Lower lobe of right lung (tissue), 2 donors: ENCODE data around the gene CACNA1B. TPM values are rescaled to one million over a fixed set of nuclear protein-coding genes. Genes with fewer than 3 reads are reported as not detected.

Source experiments
- ATAC-seq, 2 donors: fragments of 200-7000 bp; cut with Tn5 transposase; one replicate each; pipeline ENCODE4 v1.9.1; 2020 to 2022; ENCODE audit warnings: mild to moderate bottlenecking in 2 of 2, moderate library complexity in 2 of 2
- DNase-seq: peaks from one replicate; pipeline ENCODE4 v3.0.0-alpha.2; 2020
- H3K27ac ChIP-seq: fragments of 200-600 bp; one replicate; pipeline ENCODE4 v1.8.0; 2022
- H3K27me3 ChIP-seq: fragments of 200-600 bp; one replicate; pipeline ENCODE4 v1.8.0; 2022; ENCODE audit warnings: low read depth
- H3K36me3 ChIP-seq: fragments of 200-600 bp; one replicate; pipeline ENCODE4 v1.8.0; 2022; ENCODE audit warnings: mild to moderate bottlenecking
- H3K4me1 ChIP-seq: fragments of 200-600 bp; one replicate; pipeline ENCODE4 v1.8.0; 2022
- H3K4me3 ChIP-seq: fragments of 200-600 bp; one replicate; pipeline ENCODE4 v1.8.0; 2022; ENCODE audit warnings: mild to moderate bottlenecking
- H3K9me3 ChIP-seq: fragments of 200-600 bp; one replicate; pipeline ENCODE4 v1.8.0; 2022
- CTCF ChIP-seq: fragments of 200-600 bp; IDR thresholded peaks from one replicate; pipeline ENCODE4 v1.8.0; 2022; ENCODE audit warnings: antibody characterized with exemption, mild to moderate bottlenecking
- intact Hi-C: fragments of 100-400 bp; cut with DNase I; formaldehyde crosslinking; loops from one replicate; pipeline ENCODE4 v1.11.0; 2022
- total RNA-seq: library from RNA; stranded (reverse); fragmentation: NEBNext Ultra II Directional; extraction: Animal tissue kit (Norgen Biotek cat#: 25700); gene quantifications from one replicate; pipeline ENCODE4 v1.2.1, GENCODE V29; 2021
- donor health status: DM: no; HTN: yes; CAD: no; lungs with severe emphysema.

Gene CACNA1B
- total RNA-seq, 1 donor from 2014 or later = 0.06 TPM

- no peak for ATAC-seq
Measured at GRCh38 chr9:138075496-138075895, 197.9 kb downstream of the CACNA1B start.

GRCh38 chr9:138075961-138076649 lies 198.5 kb downstream of the CACNA1B start:
- intact Hi-C loops = no loop called here
- H3K4me1 ChIP-seq = no peaks in the 10 kb centered on the region
- H3K9me3 ChIP-seq = no peaks in the 10 kb centered on the region
- DNase-seq = no peak
- H3K4me3 ChIP-seq = no peak overlapping the region
- no peaks in the 10 kb centered on the region for H3K36me3 ChIP-seq
- no peaks in the 10 kb centered on the region for H3K27me3 ChIP-seq
- no peak overlapping the region for H3K27ac ChIP-seq
- no peak for TF ChIP-seq CTCF
- no peak for ATAC-seq

More at GRCh38 chr9:138075496-138075895, 197.9 kb downstream of the CACNA1B start:
- Histone ChIP-seq H3K9me3 (no peaks in the 10 kb centered on the region), H3K36me3 (no peaks in the 10 kb centered on the region), H3K27ac (no peak overlapping the region), H3K4me1 (no peaks in the 10 kb centered on the region), H3K4me3 (no peak overlapping the region), H3K27me3 (no peaks in the 10 kb centered on the region)
- DNase-seq = no peak
- intact Hi-C loops = no loop called here
- TF ChIP-seq CTCF = no peak

- no peak for ATAC-seq
- H3K4me1 ChIP-seq = no peaks in the 10 kb centered on the region
- H3K27ac ChIP-seq = no peak overlapping the region
- H3K4me3 ChIP-seq = no peak overlapping the region
- no peaks in the 10 kb centered on the region for H3K36me3 ChIP-seq
- intact Hi-C loops = no loop called here
- TF ChIP-seq CTCF = no peak
- H3K27me3 ChIP-seq = no peaks in the 10 kb centered on the region
- DNase-seq = no peak
- H3K9me3 ChIP-seq = no peaks in the 10 kb centered on the region
Measured at GRCh38 chr9:138076650-138077009, 199.0 kb downstream of the CACNA1B start.

GRCh38 chr9:138077126-138077525 lies 199.5 kb downstream of the CACNA1B start:
- Histone ChIP-seq H3K9me3 (no peaks in the 10 kb centered on the region), H3K4me1 (no peaks in the 10 kb centered on the region), H3K27ac (no peak overlapping the region), H3K4me3 (no peak overlapping the region), H3K27me3 (no peaks in the 10 kb centered on the region), H3K36me3 (no peaks in the 10 kb centered on the region)
- DNase-seq = no peak
- no peak for ATAC-seq
- no peak for TF ChIP-seq CTCF
- intact Hi-C loops = no loop called here

- no peak overlapping the region for H3K4me3 ChIP-seq
- DNase-seq (no peak), ATAC-seq (no peak)
- no peaks in the 10 kb centered on the region for H3K9me3 ChIP-seq
- no peak overlapping the region for H3K27ac ChIP-seq
- H3K27me3 ChIP-seq = no peaks in the 10 kb centered on the region
- intact Hi-C loops = no loop called here
- H3K4me1 ChIP-seq = no peaks in the 10 kb centered on the region
- H3K36me3 ChIP-seq = no peaks in the 10 kb centered on the region
- TF ChIP-seq CTCF = no peak
Measured at GRCh38 chr9:138077898-138078540, 200.4 kb downstream of the CACNA1B start.
